Upper lobe of left lung (tissue), 6 donors: ENCODE results near the gene HEXA. TPM values are rescaled to one million over a fixed set of nuclear protein-coding genes. Genes with fewer than 3 reads are reported as not detected.
A peak's percentile ranks its signal among the peaks of the same experiment; 100 is the strongest.

Experiments
- ATAC-seq, 2 donors: fragments of 200-7000 bp; cut with Tn5 transposase; one replicate each; pipeline ENCODE4 v1.9.1; 2022; ENCODE audit warnings: mild to moderate bottlenecking in 2 of 2, moderate library complexity in 2 of 2; ENCODE audit not compliant: low FRiP score in 2 of 2
- DNase-seq, 2 donors: peaks; one replicate each; pipeline ENCODE4 v3.0.0-alpha.2; 2019 to 2020
- H3K27ac ChIP-seq, 4 donors: fragments of 200-600 bp; sonication (generic); one replicate each; pipeline ENCODE4 v1.5.1; 2016 to 2019
- H3K27me3 ChIP-seq, 4 donors: fragments of 200-600 bp; sonication (generic); one replicate each; pipeline ENCODE4 v1.5.1; 2017 to 2019
- H3K36me3 ChIP-seq, 4 donors: fragments of 200-600 bp; sonication (generic); one replicate each; pipeline ENCODE4 v1.5.1; 2016 to 2019
- H3K4me1 ChIP-seq, 4 donors: fragments of 200-600 bp; sonication (generic); one replicate each; pipeline ENCODE4 v1.5.1; 2018 to 2019
- H3K4me3 ChIP-seq, 4 donors: fragments of 200-600 bp; sonication (generic); one replicate each; pipeline ENCODE4 v1.5.1; 2017 to 2019; ENCODE audit warnings: mild to moderate bottlenecking in 2 of 4, moderate library complexity in 1 of 4
- H3K9me3 ChIP-seq, 4 donors: fragments of 200-600 bp; sonication (generic); one replicate each; pipeline ENCODE4 v1.5.1; 2018 to 2019
- EP300 ChIP-seq, 4 donors: sonication (generic); formaldehyde crosslinking; IDR thresholded peaks; one replicate each; pipeline ENCODE4 v1.5.1; 2017; ENCODE audit warnings: antibody characterized with exemption in 4 of 4, control low read depth in 2 of 4
- POLR2A ChIP-seq, 4 donors: fragments of 450-650 bp; IDR thresholded peaks; one replicate each; pipeline ENCODE4 v1.5.1; 2016 to 2017; ENCODE audit warnings: antibody characterized with exemption in 4 of 4, mild to moderate bottlenecking in 2 of 4
- POLR2AphosphoS5 ChIP-seq, 2 donors: sonication (generic); formaldehyde crosslinking; IDR thresholded peaks; one replicate each; pipeline ENCODE4 v1.5.1; 2017; ENCODE audit warnings: antibody characterized with exemption in 2 of 2
- WGBS, 2 donors: methylation state at CpG; one replicate each; pipeline ENCODE4 v1.1.5; 2017 to 2018; 5-methylcytosine and 5-hydroxymethylcytosine counted together
- total RNA-seq, 6 donors: library from RNA; depleted of rRNA in 4 of 6; stranded (reverse); fragments of >200 nt in 4 of 6; gene quantifications; one replicate each; pipeline versions ENCODE4 v1.1.0 to v1.2.1, GENCODE V29; 2016 to 2021
- TF ChIP-seq, protein P1 (sequence below), 6 experiments: fragments of 450-650 bp in 4 of 6; fragments of 200-600 bp in 2 of 6; sonication (generic) in 2 of 6; IDR thresholded peaks; one replicate each; pipeline ENCODE4 v1.5.1; 2016 to 2019; ENCODE audit warnings: antibody characterized with exemption in 6 of 6
- donor health status: DM: no; HTN: no; CAD: no; lungs with moderate emphysema.
- donor health status: DM: no; HTN: yes; CAD: no; lungs with severe emphysema.

The HEXA gene
- total RNA-seq, 6 donors from 2014 or later, result 80.5 to 256 (median 149) TPM

DNA sequence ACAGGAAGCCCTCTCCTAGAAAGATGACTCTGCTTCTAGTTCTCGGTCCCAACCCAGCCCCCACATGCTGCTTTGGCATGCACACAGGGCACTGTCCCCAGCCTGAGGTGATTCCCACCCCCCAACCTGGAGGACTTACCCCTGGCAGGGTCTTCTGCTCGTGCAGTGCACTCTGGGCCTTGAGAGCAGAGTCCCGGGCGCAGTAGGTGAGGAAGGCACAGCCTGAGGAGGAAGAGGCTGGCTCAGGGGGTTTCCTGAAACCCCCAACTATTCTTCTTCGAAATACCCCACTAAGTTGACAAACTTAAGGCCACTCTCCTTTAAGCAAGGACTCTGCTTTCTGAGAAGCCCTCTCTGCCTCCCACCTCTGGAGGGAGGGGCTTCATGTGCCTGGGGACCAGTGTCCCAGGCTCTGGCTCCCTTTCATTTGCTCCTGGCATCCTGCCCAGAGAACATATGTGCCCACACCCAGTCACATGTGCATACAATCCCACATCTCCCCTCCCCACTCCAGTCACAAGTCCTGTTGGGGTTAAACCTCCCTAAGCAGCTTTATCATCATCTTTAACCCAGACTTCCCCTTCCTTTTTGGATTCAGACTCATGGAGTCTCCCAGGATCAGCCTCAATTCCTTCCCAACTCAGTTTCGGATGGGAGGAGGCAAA, 60.0 kb downstream of the HEXA start:
- no peak for ATAC-seq
- DNase-seq, result no peak
- WGBS, 2 donors, result 67 to 74% methylated on average over 2 to 6 of the region's 6 CpGs
- no peaks in the 10 kb centered on the region for H3K27me3 ChIP-seq
- peaks cover 6 to 16% (median 12%) of the 10 kb centered on the region in 4 donors for H3K4me1 ChIP-seq
- no peak overlapping the region for H3K4me3 ChIP-seq
- no peaks in the 10 kb centered on the region for H3K9me3 ChIP-seq
- H3K36me3 ChIP-seq, result no peaks in the 10 kb centered on the region
- no peak overlapping the region for H3K27ac ChIP-seq
- no peak for TF ChIP-seq EP300 (IDR thresholded peaks at IDR 0.05)
- TF ChIP-seq POLR2AphosphoS5 (IDR thresholded peaks at IDR 0.05), result no peak
- no peak for TF ChIP-seq POLR2A (IDR thresholded peaks at IDR 0.05)
- TF ChIP-seq, protein P1, sequence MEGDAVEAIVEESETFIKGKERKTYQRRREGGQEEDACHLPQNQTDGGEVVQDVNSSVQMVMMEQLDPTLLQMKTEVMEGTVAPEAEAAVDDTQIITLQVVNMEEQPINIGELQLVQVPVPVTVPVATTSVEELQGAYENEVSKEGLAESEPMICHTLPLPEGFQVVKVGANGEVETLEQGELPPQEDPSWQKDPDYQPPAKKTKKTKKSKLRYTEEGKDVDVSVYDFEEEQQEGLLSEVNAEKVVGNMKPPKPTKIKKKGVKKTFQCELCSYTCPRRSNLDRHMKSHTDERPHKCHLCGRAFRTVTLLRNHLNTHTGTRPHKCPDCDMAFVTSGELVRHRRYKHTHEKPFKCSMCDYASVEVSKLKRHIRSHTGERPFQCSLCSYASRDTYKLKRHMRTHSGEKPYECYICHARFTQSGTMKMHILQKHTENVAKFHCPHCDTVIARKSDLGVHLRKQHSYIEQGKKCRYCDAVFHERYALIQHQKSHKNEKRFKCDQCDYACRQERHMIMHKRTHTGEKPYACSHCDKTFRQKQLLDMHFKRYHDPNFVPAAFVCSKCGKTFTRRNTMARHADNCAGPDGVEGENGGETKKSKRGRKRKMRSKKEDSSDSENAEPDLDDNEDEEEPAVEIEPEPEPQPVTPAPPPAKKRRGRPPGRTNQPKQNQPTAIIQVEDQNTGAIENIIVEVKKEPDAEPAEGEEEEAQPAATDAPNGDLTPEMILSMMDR (IDR thresholded peaks at IDR 0.05), result no peak

DNA sequence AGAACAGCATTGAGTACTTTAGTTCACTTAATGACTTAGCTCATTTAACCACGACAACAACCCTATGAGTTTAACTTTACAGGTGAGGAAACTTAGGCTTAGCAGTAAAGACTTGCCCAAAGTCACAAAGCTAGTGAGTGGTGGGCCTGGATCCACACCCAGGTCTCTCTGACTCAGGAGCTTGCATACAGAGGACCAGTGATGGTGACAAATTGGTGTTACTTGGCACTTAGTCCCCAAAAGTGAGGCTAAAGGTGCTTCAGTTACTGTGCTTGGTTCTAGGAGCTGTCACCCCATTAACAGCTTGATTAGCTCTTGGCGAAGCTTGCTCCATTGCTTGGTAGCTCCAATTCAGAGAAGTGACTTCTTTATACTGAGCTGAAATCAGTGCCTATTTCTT, 61.9 kb downstream of the HEXA start:
- TF ChIP-seq POLR2AphosphoS5 (IDR thresholded peaks at IDR 0.05), result no peak
- TF ChIP-seq, protein P1 (IDR thresholded peaks at IDR 0.05), result no peak
- TF ChIP-seq POLR2A (IDR thresholded peaks at IDR 0.05), result no peak
- TF ChIP-seq EP300 (IDR thresholded peaks at IDR 0.05), result no peak
- H3K27me3 ChIP-seq, result no peaks in the 10 kb centered on the region
- no peak overlapping the region for H3K27ac ChIP-seq
- DNase-seq (no peak), ATAC-seq (no peak)
- H3K4me3 ChIP-seq, result no peak overlapping the region
- no peaks in the 10 kb centered on the region for H3K36me3 ChIP-seq
- no peaks in the 10 kb centered on the region for H3K4me1 ChIP-seq
- H3K9me3 ChIP-seq, result no peaks in the 10 kb centered on the region
- 85 to 98% methylated on average over 2 of the region's 2 CpGs for WGBS, 2 donors

DNA sequence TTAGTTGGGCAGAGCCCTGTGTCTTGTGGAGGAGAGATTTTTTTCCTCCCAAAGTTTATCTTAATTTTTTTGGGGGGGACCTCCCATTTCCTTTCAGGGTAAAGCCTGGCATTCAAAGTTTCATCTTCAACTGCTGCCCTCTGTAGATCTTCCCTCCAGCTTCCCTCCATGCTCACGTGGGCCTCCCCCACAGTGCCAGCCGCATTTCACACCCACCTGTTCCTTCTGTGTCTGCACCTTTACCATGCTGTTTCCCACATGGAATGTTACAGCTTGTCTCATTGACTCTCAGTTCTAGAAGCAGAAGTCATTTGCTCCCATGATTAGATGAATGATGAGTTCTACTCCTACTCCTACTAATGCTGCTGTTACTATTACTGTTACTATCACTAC, 62.4 kb downstream of the HEXA start:
- Histone ChIP-seq H3K4me1 (no peaks in the 10 kb centered on the region), H3K4me3 (no peak overlapping the region), H3K36me3 (no peaks in the 10 kb centered on the region), H3K27me3 (no peaks in the 10 kb centered on the region), H3K27ac (no peak overlapping the region), H3K9me3 (no peaks in the 10 kb centered on the region)
- TF ChIP-seq POLR2AphosphoS5 (IDR thresholded peaks at IDR 0.05) (no peak), POLR2A (IDR thresholded peaks at IDR 0.05) (no peak), EP300 (IDR thresholded peaks at IDR 0.05) (no peak)
- TF ChIP-seq, protein P1 (IDR thresholded peaks at IDR 0.05), result no peak
- ATAC-seq (no peak), DNase-seq (no peak)
- 83 to 85% methylated on average over 2 of the region's 2 CpGs for whole genome bisulfite sequencing, 2 donors

DNA sequence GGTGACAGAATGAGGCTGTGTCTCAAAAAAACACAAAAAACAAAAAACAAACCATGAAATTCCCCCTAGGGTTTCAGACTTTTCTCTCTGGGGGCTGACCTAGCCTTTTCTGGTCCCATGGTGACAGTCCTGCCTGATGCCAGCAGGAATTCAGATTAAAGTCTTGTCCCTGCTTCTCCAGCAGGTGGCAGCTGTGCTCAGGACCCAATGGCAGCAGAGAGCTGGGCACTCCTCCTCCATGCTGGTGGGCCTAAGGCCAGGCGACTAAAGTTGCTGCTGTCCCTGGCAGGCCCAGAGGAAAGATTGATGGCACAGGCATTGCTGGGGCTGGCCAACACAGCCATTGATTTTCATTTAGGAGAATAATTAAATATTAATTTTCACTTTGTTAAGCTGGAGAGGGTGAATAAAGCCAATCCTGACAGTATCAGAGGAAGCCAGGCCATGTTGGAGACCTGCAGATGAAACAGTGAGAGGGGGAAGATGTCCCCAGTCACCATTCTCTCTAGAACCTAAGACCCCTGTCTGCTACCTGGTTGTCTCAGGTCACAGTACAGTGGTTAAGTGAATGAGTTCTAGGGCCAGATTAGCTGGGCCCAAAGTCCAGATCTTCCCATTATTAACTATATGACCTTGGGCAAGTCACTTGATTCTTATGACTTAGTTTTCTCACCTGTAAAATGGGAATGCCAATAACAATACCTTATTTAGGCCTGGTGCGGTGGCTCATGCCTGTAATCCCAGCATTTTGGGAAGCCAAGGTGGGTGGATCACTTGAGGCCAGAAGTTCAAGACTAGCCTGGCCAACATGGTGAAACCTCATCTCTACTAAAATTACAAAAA, 63.0 kb downstream of the HEXA start:
- Histone ChIP-seq H3K27ac (no peak overlapping the region), H3K36me3 (no peaks in the 10 kb centered on the region), H3K4me1 (no peaks in the 10 kb centered on the region), H3K27me3 (no peaks in the 10 kb centered on the region), H3K4me3 (no peak overlapping the region), H3K9me3 (no peaks in the 10 kb centered on the region)
- ATAC-seq (peak; percentile 76 to 85), DNase-seq (peak in 1 of 2 donors; percentile 69)
- TF ChIP-seq, protein P1 (IDR thresholded peaks at IDR 0.05), result peak; percentile 63 to 83 (median 70)
- TF ChIP-seq EP300 (IDR thresholded peaks at IDR 0.05), result no peak
- 50 to 57% methylated on average over 2 of the region's 2 CpGs for WGBS, 2 donors
